Panc1 (cell line): ENCODE measurements around the gene MBTPS2. TPM values are rescaled to one million over a fixed set of nuclear protein-coding genes. Genes with fewer than 3 reads are reported as not detected.

ENCODE experiments used
- ATAC-seq: fragments of 200-7000 bp; cut with Tn5 transposase; 2 replicates; pipeline ENCODE4 v1.9.1; 2020; ENCODE audit warnings: mild to moderate bottlenecking, moderate library complexity
- BruUV-seq: library from RNA; stranded (reverse); fragments of 400-500 nt; replicated peaks from 2 replicates; lab custom pipeline; 2021; lab: Mats Ljungman, UMichigan
- CTCF ChIA-PET: fragments of 300-600 bp; sonication (Branson Sonifier 250); formaldehyde crosslinking; loops from one replicate; lab custom pipeline; 2022; ENCODE audit warnings: antibody characterized with exemption; lab: Charles Lee
- POLR2A ChIA-PET: fragments of 300-600 bp; sonication (Branson Sonifier 250); formaldehyde crosslinking; loops from one replicate; lab custom pipeline; 2022; ENCODE audit warnings: antibody characterized with exemption; lab: Charles Lee
- DNase-seq: peaks from one replicate; pipeline ENCODE4 v3.0.0-alpha.2; 2010; ENCODE audit warnings: low read depth, low spot score
- H3K27ac ChIP-seq: 2 replicates; pipeline ENCODE4 v1.5.1; 2011; ENCODE audit warnings: mild to moderate bottlenecking, low read length, inconsistent platforms
- H3K27me3 ChIP-seq: fragments of 200-500 bp; sonication (Bioruptor generic); 2 replicates; pipeline ENCODE4 v1.6.0; 2014; ENCODE audit warnings: low read length, inconsistent platforms; ENCODE audit not compliant: control insufficient read depth, insufficient read depth
- H3K36me3 ChIP-seq: fragments of 200-500 bp; sonication (Bioruptor generic); 2 replicates; pipeline ENCODE4 v1.5.1; 2014; ENCODE audit warnings: inconsistent platforms, mild to moderate bottlenecking, low read length, moderate library complexity; ENCODE audit not compliant: control insufficient read depth, insufficient read depth
- H3K4me1 ChIP-seq: 2 replicates; pipeline ENCODE4 v1.5.1; 2011; ENCODE audit warnings: inconsistent platforms, mild to moderate bottlenecking, low read length, moderate library complexity; ENCODE audit not compliant: control insufficient read depth, insufficient read depth
- H3K4me3 ChIP-seq, 2 experiments: 2 replicates each; pipeline ENCODE4 v1.5.1; 2011 to 2012; ENCODE audit warnings: low read depth in 2 of 2, low read length in 2 of 2, mild to moderate bottlenecking in 2 of 2, inconsistent platforms in 1 of 2, moderate library complexity in 1 of 2
- H3K9me3 ChIP-seq: fragments of 200-500 bp; sonication (Bioruptor generic); 2 replicates; pipeline ENCODE4 v1.5.1; 2014; ENCODE audit warnings: low read depth, mild to moderate bottlenecking, inconsistent platforms, low read length, moderate library complexity; ENCODE audit not compliant: control insufficient read depth, insufficient read depth
- POLR2AphosphoS5 ChIP-seq: IDR thresholded peaks from 2 replicates; pipeline ENCODE4 v1.6.1; 2012; ENCODE audit warnings: mild to moderate bottlenecking, low read depth, low read length, moderate library complexity
- REST ChIP-seq, 2 experiments: IDR thresholded peaks; 2 replicates each; pipeline ENCODE4 v1.6.1; 2011 to 2012; ENCODE audit warnings: low read depth in 2 of 2, control low read depth in 1 of 2, low read length in 1 of 2, mild to moderate bottlenecking in 1 of 2, moderate library complexity in 1 of 2; ENCODE audit not compliant: insufficient read depth in 1 of 2
- SIN3A ChIP-seq: IDR thresholded peaks from 2 replicates; pipeline ENCODE4 v1.6.1; 2012; ENCODE audit warnings: low read depth, mild to moderate bottlenecking, low read length, moderate library complexity, borderline replicate concordance; ENCODE audit not compliant: insufficient read depth
- TCF7L2 ChIP-seq: IDR thresholded peaks from 2 replicates; pipeline ENCODE4 v1.6.1; 2011; ENCODE audit warnings: mild to moderate bottlenecking, low read depth, low read length, inconsistent platforms
- in situ Hi-C: cut with HindIII; loops from 2 replicates; pipeline ENCODE4 v1.10.0; 2016; ENCODE audit warnings: low sequenced_read_pairs, low pct_unique_long_range_greater_than_20kb
- intact Hi-C: fragments of 100-400 bp; cut with micrococcal nuclease; formaldehyde crosslinking; loops from one replicate; pipeline ENCODE4 v1.10.0; 2022; ENCODE audit not compliant: unreplicated experiment
- total RNA-seq: library from RNA; stranded (reverse); gene quantifications from one replicate; pipeline ENCODE4 v1.2.1, GENCODE V29; 2021; ENCODE audit not compliant: unreplicated experiment
- TF ChIP-seq, protein P1 (sequence below): fragments of 450-650 bp; IDR thresholded peaks from 2 replicates; pipeline ENCODE4 v1.5.1; 2017; ENCODE audit warnings: mild to moderate bottlenecking

MBTPS2 gene
- total RNA-seq, 1 experiment from 2014 or later: 13.5 TPM

DNA sequence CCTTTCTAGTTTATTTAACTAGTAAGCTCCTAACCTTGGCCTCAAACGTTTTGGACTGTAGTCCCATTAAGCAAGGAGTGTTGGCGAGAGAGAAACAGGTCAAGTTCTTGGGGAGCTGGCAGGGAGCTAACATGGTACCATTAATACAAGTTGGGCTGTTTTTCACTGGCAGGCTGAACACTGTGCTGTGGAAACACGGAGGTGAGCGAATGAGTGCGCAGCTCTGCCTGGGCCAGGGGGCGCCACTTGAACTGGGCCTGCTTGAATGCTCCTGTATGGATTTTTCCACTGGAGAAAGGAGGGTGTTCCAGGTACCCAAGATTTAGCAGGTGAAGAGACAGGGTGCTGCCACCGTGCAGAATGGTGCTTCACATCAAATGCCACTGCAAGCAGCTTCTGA lies 93.7 kb downstream of the MBTPS2 start:
- in situ Hi-C loops: no loop called here
- CTCF ChIA-PET: no interaction called here
- ATAC-seq (peak; percentile 82), DNase-seq (no peak)
- TF ChIP-seq POLR2AphosphoS5: no peak
- TF ChIP-seq, protein P1, sequence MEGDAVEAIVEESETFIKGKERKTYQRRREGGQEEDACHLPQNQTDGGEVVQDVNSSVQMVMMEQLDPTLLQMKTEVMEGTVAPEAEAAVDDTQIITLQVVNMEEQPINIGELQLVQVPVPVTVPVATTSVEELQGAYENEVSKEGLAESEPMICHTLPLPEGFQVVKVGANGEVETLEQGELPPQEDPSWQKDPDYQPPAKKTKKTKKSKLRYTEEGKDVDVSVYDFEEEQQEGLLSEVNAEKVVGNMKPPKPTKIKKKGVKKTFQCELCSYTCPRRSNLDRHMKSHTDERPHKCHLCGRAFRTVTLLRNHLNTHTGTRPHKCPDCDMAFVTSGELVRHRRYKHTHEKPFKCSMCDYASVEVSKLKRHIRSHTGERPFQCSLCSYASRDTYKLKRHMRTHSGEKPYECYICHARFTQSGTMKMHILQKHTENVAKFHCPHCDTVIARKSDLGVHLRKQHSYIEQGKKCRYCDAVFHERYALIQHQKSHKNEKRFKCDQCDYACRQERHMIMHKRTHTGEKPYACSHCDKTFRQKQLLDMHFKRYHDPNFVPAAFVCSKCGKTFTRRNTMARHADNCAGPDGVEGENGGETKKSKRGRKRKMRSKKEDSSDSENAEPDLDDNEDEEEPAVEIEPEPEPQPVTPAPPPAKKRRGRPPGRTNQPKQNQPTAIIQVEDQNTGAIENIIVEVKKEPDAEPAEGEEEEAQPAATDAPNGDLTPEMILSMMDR: peak; percentile 56
- TF ChIP-seq REST (IDR thresholded peaks at IDR 0.05; ENCODE audit: insufficient read depth in 1 of 2, low read depth in 2 of 2, low read length in 1 of 2): no peak
- intact Hi-C loops: no loop called here
- Histone ChIP-seq H3K27me3 (no peaks in the 10 kb centered on the region), H3K4me1 (peaks cover 5% of the 10 kb centered on the region; the same call in 1 of the 2 replicates), H3K27ac (peak overlapping the region; percentile 82), H3K9me3 (no peaks in the 10 kb centered on the region), H3K36me3 (no peaks in the 10 kb centered on the region), H3K4me3 (no peak overlapping the region)
- POLR2A ChIA-PET: no interaction called here
- no TSS peak for BruUV-seq

GRCh38 chrX:21934414-21934813 lies 95.0 kb downstream of the MBTPS2 start:
- CTCF ChIA-PET: no interaction called here
- in situ Hi-C loops: no loop called here

More at GRCh38 chrX:21934414-21934813, 95.0 kb downstream of the MBTPS2 start:
- Histone ChIP-seq H3K36me3 (no peaks in the 10 kb centered on the region), H3K27me3 (no peaks in the 10 kb centered on the region), H3K4me3 (no peak overlapping the region), H3K27ac (peak overlapping the region; percentile 39; the same call in 1 of the 2 replicates), H3K9me3 (no peaks in the 10 kb centered on the region), H3K4me1 (peaks cover 5% of the 10 kb centered on the region; the same call in 1 of the 2 replicates)
- TF ChIP-seq, protein P1: no peak
- TF ChIP-seq POLR2AphosphoS5 (no peak), REST (IDR thresholded peaks at IDR 0.05; ENCODE audit: insufficient read depth in 1 of 2, low read depth in 2 of 2, low read length in 1 of 2) (no peak), SIN3A (no peak), TCF7L2 (no peak)
- ATAC-seq (no peak), DNase-seq (no peak)
- intact Hi-C loops: no loop called here
- no TSS peak for BruUV-seq
- POLR2A ChIA-PET: no interaction called here

Other genes starting within 250 kb of the MBTPS2 start
- 0.05 TPM for gene KLHL34, start 181.3 kb upstream of the MBTPS2 start, total RNA-seq
- gene SMPX, start 81.5 kb upstream of the MBTPS2 start, total RNA-seq: not detected
- 2.0 TPM for gene YY2, start 16.4 kb downstream of the MBTPS2 start, total RNA-seq
- gene SMS, start 101.1 kb downstream of the MBTPS2 start, total RNA-seq: 172 TPM
- 0.23 TPM for gene PHEX, start 192.7 kb downstream of the MBTPS2 start, total RNA-seq